PFSK-1 (cell line): ENCODE measurements around the gene CNGA3.

Experiments used
- POLR2AphosphoS5 ChIP-seq: IDR thresholded peaks from 2 replicates; pipeline ENCODE4 v1.6.1; 2012; ENCODE audit warnings: low read depth, mild to moderate bottlenecking, control low read depth, low read length, moderate library complexity
- REST ChIP-seq, 2 experiments: IDR thresholded peaks; 2 replicates each; pipeline versions ENCODE4 v1.6.1 to v1.8.0; 2011 to 2012; ENCODE audit warnings: low read depth in 2 of 2, low read length in 2 of 2, control low read depth in 1 of 2, inconsistent platforms in 1 of 2, mild to moderate bottlenecking in 1 of 2, moderate library complexity in 1 of 2; ENCODE audit not compliant: insufficient read depth in 1 of 2
- SIN3A ChIP-seq: IDR thresholded peaks from 2 replicates; pipeline ENCODE4 v1.6.1; 2012; ENCODE audit warnings: mild to moderate bottlenecking, low read length, moderate library complexity, borderline replicate concordance; ENCODE audit not compliant: insufficient read depth

DNA sequence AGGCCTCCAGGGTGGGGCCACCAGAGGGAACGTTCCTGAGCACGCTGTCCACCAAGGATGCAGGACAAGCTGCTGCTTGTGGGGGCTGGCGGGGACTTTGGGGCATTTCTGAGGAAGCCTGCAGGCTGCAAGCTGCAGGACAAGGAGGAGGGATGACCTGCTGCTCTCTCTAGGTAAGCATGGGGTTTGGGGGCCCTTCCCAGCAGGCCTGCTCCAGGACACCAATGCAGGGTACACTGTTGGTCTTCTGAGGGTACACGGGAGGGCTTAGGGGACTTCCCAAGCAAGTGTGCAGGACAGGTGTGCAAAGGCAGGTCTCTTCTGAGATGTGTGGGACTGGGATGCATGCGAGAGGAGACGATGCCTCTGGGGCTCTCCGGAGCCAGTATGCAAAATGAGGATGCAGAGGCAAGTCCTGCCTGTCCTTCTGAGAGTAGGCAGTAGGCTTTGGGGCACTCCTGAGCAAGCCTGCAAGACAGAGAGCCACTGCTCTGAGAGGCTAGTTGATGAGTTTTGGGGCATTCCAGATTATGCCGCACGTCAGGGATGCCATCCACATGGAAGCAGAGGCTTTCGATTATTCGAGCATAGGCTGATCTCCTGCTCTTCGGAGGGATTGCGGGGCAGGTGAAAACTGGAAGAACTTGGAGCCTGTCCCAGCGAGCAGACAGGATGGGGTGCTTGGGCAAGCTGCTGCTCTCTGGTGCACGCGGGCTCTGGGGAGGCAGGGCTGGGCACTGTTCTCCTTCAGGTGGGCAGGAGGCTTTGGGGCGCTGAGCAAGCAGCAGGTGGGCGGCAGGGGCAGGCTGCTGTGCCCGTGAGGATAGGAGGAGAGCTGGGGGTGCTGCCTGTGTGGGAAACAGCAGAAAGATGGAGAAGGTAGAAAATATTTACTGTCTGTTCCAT, 44.6 kb downstream of the CNGA3 start:
- no peak for TF ChIP-seq POLR2AphosphoS5
- no peak for TF ChIP-seq SIN3A
- no peak for TF ChIP-seq REST (IDR thresholded peaks at IDR 0.05; ENCODE audit: insufficient read depth in 1 of 2, low read depth in 2 of 2, low read length in 2 of 2)
